Measurements from ENCODE around the gene F2RL2.
"Not testable (repeated sequence)": the region's sequence is repeated elsewhere in the genome, so short reads cannot be mapped to it uniquely, and the experiment has no call there.

F2RL2 gene

DNA sequence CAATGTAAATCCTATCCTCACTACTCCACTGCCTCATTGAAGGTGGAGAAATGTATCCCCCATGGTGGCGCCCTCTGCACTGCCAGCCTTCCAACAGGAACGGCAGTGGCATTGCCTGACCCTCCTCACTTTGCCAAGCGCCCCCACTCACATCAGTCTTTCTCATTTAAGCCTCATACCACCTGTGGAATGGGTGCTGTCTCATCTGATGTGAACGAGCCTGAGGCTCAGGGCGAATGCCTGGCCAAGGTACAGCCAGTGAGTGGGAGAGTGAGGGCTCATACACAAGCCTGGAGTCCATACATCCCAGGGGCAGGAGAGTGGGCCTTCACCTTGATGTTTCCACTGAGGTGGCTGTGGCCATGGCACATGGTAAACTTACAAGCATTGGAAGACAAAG is 10.3 kb downstream of the F2RL2 start:
- TF ChIP-seq, protein P1, sequence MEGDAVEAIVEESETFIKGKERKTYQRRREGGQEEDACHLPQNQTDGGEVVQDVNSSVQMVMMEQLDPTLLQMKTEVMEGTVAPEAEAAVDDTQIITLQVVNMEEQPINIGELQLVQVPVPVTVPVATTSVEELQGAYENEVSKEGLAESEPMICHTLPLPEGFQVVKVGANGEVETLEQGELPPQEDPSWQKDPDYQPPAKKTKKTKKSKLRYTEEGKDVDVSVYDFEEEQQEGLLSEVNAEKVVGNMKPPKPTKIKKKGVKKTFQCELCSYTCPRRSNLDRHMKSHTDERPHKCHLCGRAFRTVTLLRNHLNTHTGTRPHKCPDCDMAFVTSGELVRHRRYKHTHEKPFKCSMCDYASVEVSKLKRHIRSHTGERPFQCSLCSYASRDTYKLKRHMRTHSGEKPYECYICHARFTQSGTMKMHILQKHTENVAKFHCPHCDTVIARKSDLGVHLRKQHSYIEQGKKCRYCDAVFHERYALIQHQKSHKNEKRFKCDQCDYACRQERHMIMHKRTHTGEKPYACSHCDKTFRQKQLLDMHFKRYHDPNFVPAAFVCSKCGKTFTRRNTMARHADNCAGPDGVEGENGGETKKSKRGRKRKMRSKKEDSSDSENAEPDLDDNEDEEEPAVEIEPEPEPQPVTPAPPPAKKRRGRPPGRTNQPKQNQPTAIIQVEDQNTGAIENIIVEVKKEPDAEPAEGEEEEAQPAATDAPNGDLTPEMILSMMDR (IDR thresholded peaks at IDR 0.05; ENCODE audit: control insufficient read depth, extremely low read depth, insufficient read depth) = no peak
- no peak overlapping the region for H3K4me3 ChIP-seq (ENCODE audit: low read depth, low read length)
- no peak for DNase-seq (ENCODE audit: low read depth)

DNA sequence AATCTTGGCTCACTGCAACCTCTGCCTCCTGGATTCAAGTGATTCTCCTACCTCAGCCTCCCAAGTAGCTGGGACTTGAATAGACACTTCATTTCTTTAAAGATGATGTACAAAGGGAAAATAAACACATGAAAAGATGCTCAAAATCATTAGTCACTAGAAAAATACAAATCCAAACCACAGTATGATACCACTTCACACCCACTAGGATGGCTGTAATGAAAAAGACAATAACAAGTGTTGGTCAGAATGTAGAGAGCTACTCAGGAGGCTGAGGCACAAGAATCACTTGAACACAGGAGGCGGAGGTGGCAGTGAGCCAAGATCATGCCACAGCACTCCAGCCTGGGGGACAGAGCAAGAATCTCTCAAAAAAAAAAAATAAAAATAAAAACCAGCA is 13.0 kb downstream of the F2RL2 start:
- TF ChIP-seq, protein P1 (IDR thresholded peaks at IDR 0.05; ENCODE audit: control insufficient read depth, extremely low read depth, insufficient read depth) = no peak
- DNase-seq (ENCODE audit: low read depth) = no peak
- H3K4me3 ChIP-seq (ENCODE audit: low read depth, low read length) = no peak overlapping the region

DNA sequence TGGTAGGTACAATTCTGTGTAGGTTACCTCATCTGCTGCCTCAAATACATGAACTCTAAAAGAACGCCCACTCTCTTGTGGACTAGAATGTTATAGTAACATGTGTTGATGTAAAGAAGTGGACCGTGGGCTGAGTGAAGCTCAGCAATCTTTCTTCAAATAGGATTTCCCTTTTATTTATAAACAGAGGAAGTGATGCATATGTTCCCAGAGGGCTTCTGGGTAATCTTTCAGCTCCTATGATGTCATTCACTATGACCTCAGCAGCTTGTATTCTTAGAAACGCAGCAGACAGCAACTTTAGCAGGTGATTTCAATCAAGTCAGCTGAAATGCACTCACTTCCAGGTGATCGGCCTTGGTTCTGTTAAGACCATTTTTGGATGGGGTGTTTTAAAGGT is 14.4 kb downstream of the F2RL2 start:
- no peak overlapping the region for H3K4me3 ChIP-seq (ENCODE audit: low read depth, low read length)
- DNase-seq (ENCODE audit: low read depth) = no peak
- TF ChIP-seq, protein P1 (IDR thresholded peaks at IDR 0.05; ENCODE audit: control insufficient read depth, extremely low read depth, insufficient read depth) = no peak

DNA sequence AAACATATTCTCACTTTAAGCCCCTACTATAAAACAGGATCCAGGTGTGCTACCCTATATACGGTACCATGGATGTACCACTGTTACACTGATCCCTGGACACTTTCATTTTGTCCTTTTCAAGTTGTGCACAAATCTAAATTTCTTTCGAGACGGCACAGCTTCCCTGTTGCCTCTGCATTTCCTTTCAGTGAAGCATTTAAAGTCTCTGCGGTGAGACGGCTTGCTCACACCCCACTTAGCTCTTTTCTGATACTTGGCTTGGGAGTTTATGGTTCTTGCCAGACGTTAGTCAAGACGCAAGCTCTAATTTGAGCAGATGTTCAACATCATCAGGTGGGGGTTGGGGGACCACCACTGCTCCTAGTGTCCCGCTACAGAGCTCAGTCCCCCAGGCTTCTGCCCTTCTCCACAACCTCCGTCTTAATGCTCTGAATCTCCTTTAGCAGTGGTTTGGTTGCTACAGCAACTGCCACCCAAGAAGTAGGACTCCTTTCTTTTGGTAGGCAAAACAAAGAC is 15.8 kb downstream of the F2RL2 start:
- TF ChIP-seq, protein P1 (IDR thresholded peaks at IDR 0.05; ENCODE audit: control insufficient read depth, extremely low read depth, insufficient read depth) = no peak
- no peak for DNase-seq (ENCODE audit: low read depth)
- H3K4me3 ChIP-seq (ENCODE audit: low read depth, low read length) = no peak overlapping the region

DNA sequence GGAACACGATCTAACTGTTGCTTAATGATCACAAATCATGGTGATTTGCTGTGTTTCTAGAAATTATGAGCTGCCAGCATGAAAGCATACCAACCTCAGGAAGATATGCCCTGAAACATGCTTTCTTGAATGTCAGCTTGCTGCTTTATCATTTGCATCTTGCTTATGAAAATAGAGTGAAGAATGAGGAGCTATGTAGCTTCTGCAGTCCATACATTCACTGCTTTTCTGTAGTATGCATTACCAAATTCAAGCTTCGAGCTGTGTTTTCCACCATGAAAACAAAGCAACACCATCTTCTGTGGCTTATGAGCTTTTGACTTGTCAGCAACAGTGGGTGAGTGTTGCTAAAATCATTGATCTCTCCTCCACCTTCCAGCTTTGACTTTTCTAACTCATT is 16.5 kb downstream of the F2RL2 start:
- TF ChIP-seq, protein P1 (IDR thresholded peaks at IDR 0.05; ENCODE audit: control insufficient read depth, extremely low read depth, insufficient read depth) = no peak
- DNase-seq (ENCODE audit: low read depth) = no peak
- H3K4me3 ChIP-seq (ENCODE audit: low read depth, low read length) = no peak overlapping the region

DNA sequence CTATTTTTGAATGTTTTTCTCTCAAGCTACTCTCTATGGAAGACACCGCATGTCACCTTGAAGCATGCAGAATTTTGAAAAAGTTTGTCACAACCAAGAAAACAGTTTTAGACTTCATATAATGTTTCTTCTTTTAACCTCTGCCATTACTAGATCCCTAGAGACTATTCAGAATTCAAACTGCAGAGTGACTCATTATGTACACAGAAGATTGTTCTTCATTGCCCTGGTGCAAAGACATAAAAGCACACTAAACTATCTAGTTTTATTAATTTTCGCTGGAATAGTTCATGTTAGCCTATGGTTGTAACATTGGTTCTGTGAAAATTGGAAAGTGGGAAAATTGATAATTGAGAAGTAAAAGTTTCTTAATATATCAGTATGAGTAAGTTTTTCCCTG is 18.4 kb downstream of the F2RL2 start:
- H3K4me3 ChIP-seq (ENCODE audit: low read depth, low read length) = no peak overlapping the region
- no peak for DNase-seq (ENCODE audit: low read depth)
- TF ChIP-seq, protein P1 (IDR thresholded peaks at IDR 0.05; ENCODE audit: control insufficient read depth, extremely low read depth, insufficient read depth) = no peak

DNA sequence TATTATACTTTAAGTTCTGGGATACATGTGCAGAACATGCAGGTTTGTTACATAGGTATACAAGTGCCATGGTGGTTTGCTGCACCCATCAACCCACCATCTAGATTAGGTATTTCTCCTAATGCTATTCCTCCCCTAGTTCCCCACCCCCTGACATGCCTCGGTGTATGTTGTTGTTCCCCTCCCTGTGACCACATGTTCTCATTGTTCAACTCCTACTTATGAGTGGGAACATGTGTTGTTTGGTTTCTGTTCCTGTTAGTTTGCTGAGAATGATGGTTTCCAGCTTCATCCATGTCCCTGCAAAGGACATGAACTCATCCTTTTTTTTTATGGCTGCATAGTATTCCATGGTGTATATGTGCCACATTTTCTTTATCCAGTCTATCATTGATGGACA is 19.2 kb downstream of the F2RL2 start:
- not testable (repeated sequence) for H3K4me3 ChIP-seq (ENCODE audit: low read depth, low read length); DNase-seq (ENCODE audit: low read depth)
